ENCODE data around the gene AQP10. TPM values are rescaled to one million over a fixed set of nuclear protein-coding genes. Genes with fewer than 3 reads are reported as not detected.

Gene AQP10
- total and polyA plus RNA-seq, 12 donors = 0.12 to 1.5 (median 0.42) TPM; not detected in 4

- Histone ChIP-seq H3K4me3 (no peak overlapping the region), H3K27ac (no peak overlapping the region), H3K27me3 (peaks cover 0 to 27% (median 0%) of the 10 kb centered on the region in 7 donors), H3K4me1 (peaks cover 15 to 49% (median 43%) of the 10 kb centered on the region in 9 donors), H3K36me3 (no peaks in the 10 kb centered on the region), H3K9me3 (no peaks in the 10 kb centered on the region)
- 92 to 93% methylated on average over 7 of the region's 7 CpGs for WGBS, 2 donors
- ATAC-seq (no peak), DNase-seq (no peak)
- TF ChIP-seq, protein P1, sequence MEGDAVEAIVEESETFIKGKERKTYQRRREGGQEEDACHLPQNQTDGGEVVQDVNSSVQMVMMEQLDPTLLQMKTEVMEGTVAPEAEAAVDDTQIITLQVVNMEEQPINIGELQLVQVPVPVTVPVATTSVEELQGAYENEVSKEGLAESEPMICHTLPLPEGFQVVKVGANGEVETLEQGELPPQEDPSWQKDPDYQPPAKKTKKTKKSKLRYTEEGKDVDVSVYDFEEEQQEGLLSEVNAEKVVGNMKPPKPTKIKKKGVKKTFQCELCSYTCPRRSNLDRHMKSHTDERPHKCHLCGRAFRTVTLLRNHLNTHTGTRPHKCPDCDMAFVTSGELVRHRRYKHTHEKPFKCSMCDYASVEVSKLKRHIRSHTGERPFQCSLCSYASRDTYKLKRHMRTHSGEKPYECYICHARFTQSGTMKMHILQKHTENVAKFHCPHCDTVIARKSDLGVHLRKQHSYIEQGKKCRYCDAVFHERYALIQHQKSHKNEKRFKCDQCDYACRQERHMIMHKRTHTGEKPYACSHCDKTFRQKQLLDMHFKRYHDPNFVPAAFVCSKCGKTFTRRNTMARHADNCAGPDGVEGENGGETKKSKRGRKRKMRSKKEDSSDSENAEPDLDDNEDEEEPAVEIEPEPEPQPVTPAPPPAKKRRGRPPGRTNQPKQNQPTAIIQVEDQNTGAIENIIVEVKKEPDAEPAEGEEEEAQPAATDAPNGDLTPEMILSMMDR (IDR thresholded peaks at IDR 0.05) = no peak
- intact Hi-C loops (cut with DNase I) = loop anchor here in 2 of 10 donors (5.0 to 10.0 kb wide), 2 partner anchors 51 to 231 kb away; partner anchors contain the start of genes HAX1 (in 1 of the 2) and UBE2Q1 (in 1 of the 2)
Measured at GRCh38 chr1:154323493-154323892, 2.6 kb downstream of the AQP10 start.

DNA sequence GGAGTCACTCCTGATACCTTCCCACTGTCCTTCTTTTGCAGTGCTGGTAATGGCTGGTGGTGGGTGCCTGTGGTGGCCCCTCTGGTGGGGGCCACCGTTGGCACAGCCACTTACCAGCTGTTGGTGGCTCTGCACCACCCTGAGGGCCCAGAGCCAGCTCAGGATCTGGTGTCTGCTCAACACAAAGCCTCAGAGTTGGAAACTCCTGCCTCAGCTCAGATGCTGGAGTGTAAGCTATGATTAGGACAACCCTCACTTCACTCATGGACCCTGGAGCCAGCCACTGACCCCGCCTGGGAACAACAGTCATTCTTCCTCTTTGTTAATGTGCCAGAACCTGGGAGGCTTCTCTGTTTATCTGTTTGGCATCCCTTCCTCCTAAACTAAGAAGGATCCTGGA, 3.3 kb downstream of the AQP10 start:
- TF ChIP-seq, protein P1 (IDR thresholded peaks at IDR 0.05) = no peak
- no peak for ATAC-seq
- intact Hi-C loops (cut with DNase I) = loop anchor here in 2 of 10 donors (5.0 to 10.0 kb wide), 2 partner anchors 52 to 231 kb away; partner anchors contain the start of genes HAX1 (in 1 of the 2) and UBE2Q1 (in 1 of the 2)
- Histone ChIP-seq H3K4me3 (peak overlapping the region in 7 of 10 donors; percentile 69 to 89 (median 78)), H3K9me3 (no peaks in the 10 kb centered on the region), H3K36me3 (no peaks in the 10 kb centered on the region), H3K4me1 (peaks cover 19 to 54% (median 47%) of the 10 kb centered on the region in 9 donors), H3K27ac (peak overlapping the region in 3 of 10 donors; percentile 6 to 92 (median 89)), H3K27me3 (peaks cover 0 to 33% (median 0%) of the 10 kb centered on the region in 7 donors)
- DNase-seq = no peak
- WGBS, 2 donors = 56 to 76% methylated on average over 2 of the region's 2 CpGs

GRCh38 chr1:154324669-154325582, 4.0 kb downstream of the AQP10 start, which contains the start of gene ATP8B2:
TSS of gene ATP8B2 (plus strand) at chr1:154325525. CDS start at chr1:154328142, 2,617 bp downstream.
- Histone ChIP-seq H3K27ac (peak within 1 kb of the TSS; percentile 53 to 94 (median 92)), H3K9me3 (no peaks in the 10 kb centered on the region), H3K4me1 (peaks cover 19 to 61% (median 48%) of the 10 kb centered on the region in 9 donors), H3K36me3 (peaks cover 0 to 3% (median 0%) of the 10 kb centered on the region in 9 donors), H3K27me3 (peaks cover 0 to 33% (median 0%) of the 10 kb centered on the region in 7 donors), H3K4me3 (peak within 1 kb of the TSS; percentile 69 to 89 (median 78))
- ATAC-seq (peak; percentile 37 to 78 (median 59)), DNase-seq (peak; percentile 74 to 80)
- TF ChIP-seq, protein P1 (IDR thresholded peaks at IDR 0.05) = peak; percentile 86 to 96 (median 94)
- intact Hi-C loops (cut with DNase I) = loop anchor here in 4 of 10 donors (5.0 to 10.0 kb wide), 3 partner anchors 53 to 230 kb away; partner anchors contain the start of genes HAX1 (in 3 of the 4) and UBE2Q1 (in 1 of the 4)
- 1 to 2% methylated on average over 48 to 56 of the region's 56 CpGs for WGBS, 2 donors
